Epidermal melanocyte (primary cell): ENCODE results near the gene NKX2-1.
"Not testable (repeated sequence)": the region's sequence is repeated elsewhere in the genome, so short reads cannot be mapped to it uniquely, and the experiment has no call there.

Experiments
- DNase-seq: peaks from one replicate; pipeline ENCODE4 v3.0.0; 2011; ENCODE audit warnings: low spot score; ENCODE audit not compliant: insufficient read length

The NKX2-1 gene

GRCh38 chr14:36505892-36506731, 13.9 kb downstream of the NKX2-1 start:
- no peak for DNase-seq

GRCh38 chr14:36505181-36505815, 14.7 kb downstream of the NKX2-1 start:
- no peak for DNase-seq

GRCh38 chr14:36504771-36505175, 15.3 kb downstream of the NKX2-1 start:
- no peak for DNase-seq

GRCh38 chr14:36503771-36504741, 16.0 kb downstream of the NKX2-1 start:
- no peak for DNase-seq

GRCh38 chr14:36502558-36503508, 17.2 kb downstream of the NKX2-1 start:
- no peak for DNase-seq

- DNase-seq = no peak
Observed at GRCh38 chr14:36498938-36499337, 21.1 kb downstream of the NKX2-1 start.

- DNase-seq = no peak
Observed at GRCh38 chr14:36496346-36496745, 23.7 kb downstream of the NKX2-1 start.

- no peak for DNase-seq
Observed at GRCh38 chr14:36495666-36496065, 24.4 kb downstream of the NKX2-1 start.

- no peak for DNase-seq
Observed at GRCh38 chr14:36493761-36494160, 26.3 kb downstream of the NKX2-1 start.

GRCh38 chr14:36485773-36486172, 34.3 kb downstream of the NKX2-1 start:
- no peak for DNase-seq

- no peak for DNase-seq
Observed at GRCh38 chr14:36479344-36479743, 40.7 kb downstream of the NKX2-1 start.

- DNase-seq = no peak
Observed at GRCh38 chr14:36478782-36479181, 41.2 kb downstream of the NKX2-1 start.

GRCh38 chr14:36477266-36477665, 42.8 kb downstream of the NKX2-1 start:
- DNase-seq = no peak

- DNase-seq = not testable (repeated sequence)
Observed at GRCh38 chr14:36476061-36476460, 44.0 kb downstream of the NKX2-1 start.

GRCh38 chr14:36474593-36474992, 45.4 kb downstream of the NKX2-1 start:
- DNase-seq = no peak

GRCh38 chr14:36471431-36471830, 48.6 kb downstream of the NKX2-1 start:
- DNase-seq = no peak

- DNase-seq = no peak
Observed at GRCh38 chr14:36467332-36467731, 52.7 kb downstream of the NKX2-1 start.
